NB4 (cell line): ENCODE data around the gene NOTCH1.

Source experiments
- DNase-seq: peaks from one replicate; pipeline ENCODE4 v3.0.0; 2010; ENCODE audit warnings: low read depth
- H3K4me3 ChIP-seq: one replicate; pipeline ENCODE4 v1.5.1; 2011; ENCODE audit warnings: mild to moderate bottlenecking, low read depth, low read length, moderate library complexity
- CTCF ChIP-seq: IDR thresholded peaks from one replicate; pipeline ENCODE4 v1.5.1; 2012; ENCODE audit warnings: low read depth, low read length
- MYC ChIP-seq: IDR thresholded peaks from 2 replicates; pipeline ENCODE4 v1.6.1; 2011; ENCODE audit warnings: low read depth, low read length
- POLR2A ChIP-seq: IDR thresholded peaks from 2 replicates; pipeline ENCODE4 v1.6.1; 2011; ENCODE audit warnings: mild to moderate bottlenecking; ENCODE audit not compliant: insufficient read length; ENCODE audit errors: extremely low read depth
- TF ChIP-seq, protein P1 (sequence below): IDR thresholded peaks from 2 replicates; pipeline ENCODE4 v1.6.1; 2011; ENCODE audit warnings: low read depth, low read length

Gene NOTCH1

GRCh38 chr9:136471802-136472487, 73.9 kb downstream of the NOTCH1 start:
- no peak for DNase-seq
- TF ChIP-seq MYC: no peak
- TF ChIP-seq, protein P1, sequence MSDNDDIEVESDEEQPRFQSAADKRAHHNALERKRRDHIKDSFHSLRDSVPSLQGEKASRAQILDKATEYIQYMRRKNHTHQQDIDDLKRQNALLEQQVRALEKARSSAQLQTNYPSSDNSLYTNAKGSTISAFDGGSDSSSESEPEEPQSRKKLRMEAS: no peak
- TF ChIP-seq POLR2A: no peak
- no peak for TF ChIP-seq CTCF
- H3K4me3 ChIP-seq: no peak overlapping the region

DNA sequence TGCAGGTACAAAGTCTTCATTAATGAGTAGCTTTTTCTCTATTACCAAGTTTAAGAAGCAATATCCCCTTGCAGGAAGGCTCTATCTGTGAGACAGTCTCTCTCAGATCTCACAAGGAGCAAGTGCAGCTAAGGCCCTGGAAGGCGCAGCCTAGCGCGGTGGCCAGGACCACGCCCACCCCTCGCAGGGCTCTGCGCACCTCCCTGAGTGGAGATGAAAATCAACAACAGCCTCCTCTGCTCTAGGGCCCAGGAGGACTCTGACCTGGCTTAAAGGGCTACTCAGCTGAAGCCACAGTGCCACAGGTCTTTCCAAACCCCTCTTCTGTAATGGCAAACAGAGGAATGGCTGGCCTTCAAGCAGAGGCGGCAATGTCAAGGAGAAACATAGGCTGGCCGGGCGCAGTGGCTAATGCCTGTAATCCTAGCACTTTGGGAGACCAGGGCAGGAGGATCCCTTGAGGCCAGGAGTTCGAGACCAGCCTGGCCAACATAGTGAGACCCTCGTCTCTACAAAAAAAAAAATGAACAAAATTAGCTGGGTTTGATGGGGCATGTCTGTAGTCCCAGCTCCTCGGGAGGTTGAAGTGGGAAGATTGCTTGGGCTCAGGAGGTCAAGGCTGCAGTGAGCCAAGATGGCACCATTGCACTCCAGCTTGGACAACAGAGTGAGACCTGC, 74.9 kb downstream of the NOTCH1 start:
- DNase-seq: no peak
- TF ChIP-seq POLR2A (no peak), MYC (no peak)
- TF ChIP-seq, protein P1: no peak
- no peak overlapping the region for H3K4me3 ChIP-seq

GRCh38 chr9:136470356-136470755, 75.5 kb downstream of the NOTCH1 start:
- no peak overlapping the region for H3K4me3 ChIP-seq
- no peak for TF ChIP-seq CTCF
- TF ChIP-seq POLR2A: no peak
- TF ChIP-seq MYC: no peak
- TF ChIP-seq, protein P1: no peak
- DNase-seq: no peak

GRCh38 chr9:136467766-136468165, 78.1 kb downstream of the NOTCH1 start:
- DNase-seq: no peak
- TF ChIP-seq CTCF: no peak
- no peak for TF ChIP-seq POLR2A
- TF ChIP-seq, protein P1: no peak
- TF ChIP-seq MYC: no peak
- H3K4me3 ChIP-seq: no peak overlapping the region

GRCh38 chr9:136466155-136466541, 79.7 kb downstream of the NOTCH1 start:
- TF ChIP-seq MYC (no peak), POLR2A (no peak), CTCF (no peak)
- TF ChIP-seq, protein P1: no peak
- DNase-seq: no peak
- H3K4me3 ChIP-seq: no peak overlapping the region

DNA sequence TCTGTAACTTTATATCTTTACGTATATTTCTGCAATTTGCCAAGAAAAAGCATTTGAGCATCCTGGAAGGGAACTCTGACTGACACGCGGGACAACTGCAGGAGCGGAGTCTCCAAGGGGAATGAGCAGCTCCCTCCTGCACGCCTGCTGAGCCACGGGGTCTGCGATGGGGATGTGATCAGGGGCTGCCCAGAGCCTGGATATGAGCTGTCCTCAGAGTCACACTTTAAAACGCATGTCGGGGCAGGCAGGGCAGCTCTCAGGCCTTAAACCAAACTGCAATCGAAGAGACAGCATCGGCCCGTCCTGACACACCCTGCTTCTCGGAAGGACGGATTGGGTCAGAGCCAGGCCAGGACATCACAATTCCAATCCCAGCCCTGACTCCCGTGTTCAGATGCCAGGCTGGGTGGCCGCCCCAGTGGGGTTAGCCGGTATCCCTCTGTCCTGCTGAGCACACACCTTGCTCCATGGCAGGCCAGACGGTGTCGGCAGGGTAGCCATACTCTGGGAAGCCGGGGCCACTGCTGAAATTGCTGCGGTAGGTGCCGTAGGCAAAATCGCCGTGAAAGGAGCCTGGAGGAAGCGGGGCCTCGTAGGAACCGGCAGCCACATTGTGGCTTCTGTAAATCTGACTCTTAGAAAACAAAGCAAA, 80.2 kb downstream of the NOTCH1 start:
- DNase-seq: no peak
- TF ChIP-seq, protein P1: no peak
- TF ChIP-seq CTCF (no peak), POLR2A (no peak), MYC (no peak)
- H3K4me3 ChIP-seq: no peak overlapping the region
